ENCODE data around the gene MCHR1.
"Not testable (repeated sequence)": the region's sequence is repeated elsewhere in the genome, so short reads cannot be mapped to it uniquely, and the experiment has no call there.

MCHR1 gene

DNA sequence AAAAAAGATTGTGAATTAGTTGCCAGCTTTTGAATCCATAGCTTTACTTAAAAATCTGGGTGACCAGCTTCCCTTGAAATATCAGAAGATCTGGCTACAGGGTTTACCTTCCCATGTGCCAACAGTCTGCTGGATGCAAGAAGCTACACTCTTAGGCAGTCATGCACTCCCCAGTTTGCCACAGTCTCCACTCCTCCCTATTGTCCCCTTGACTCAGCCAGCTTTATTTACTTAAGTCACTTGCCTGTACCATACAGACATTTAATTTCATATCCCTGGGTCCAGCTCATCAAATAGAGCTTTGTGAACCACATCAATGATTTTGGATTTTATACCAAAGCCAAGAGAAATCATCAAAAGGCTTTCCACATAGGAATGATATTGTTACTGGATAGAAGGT lies 12.2 kb downstream of the MCHR1 start:
- DNase-seq (ENCODE audit: low spot score), result no peak

DNA sequence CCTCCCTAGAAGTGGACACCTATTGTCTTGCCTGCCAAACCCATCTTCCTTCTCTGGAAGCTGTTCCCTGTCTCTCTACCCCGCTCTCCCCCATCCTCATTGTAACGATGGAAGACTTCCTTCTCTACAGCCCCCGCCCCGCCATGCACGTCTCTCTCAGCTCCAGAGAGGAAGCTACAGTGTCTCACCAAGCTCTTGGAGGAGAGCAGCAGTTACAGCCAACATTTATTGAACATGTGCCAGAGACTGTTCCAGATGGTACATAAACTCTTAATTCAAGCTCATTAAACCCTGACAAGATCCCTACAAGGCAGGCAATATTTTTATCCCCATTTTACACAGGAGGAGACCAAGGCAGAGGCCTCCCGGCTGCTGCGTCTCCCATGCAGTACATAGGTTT lies 15.1 kb downstream of the MCHR1 start:
- DNase-seq (ENCODE audit: low spot score), result no peak

DNA sequence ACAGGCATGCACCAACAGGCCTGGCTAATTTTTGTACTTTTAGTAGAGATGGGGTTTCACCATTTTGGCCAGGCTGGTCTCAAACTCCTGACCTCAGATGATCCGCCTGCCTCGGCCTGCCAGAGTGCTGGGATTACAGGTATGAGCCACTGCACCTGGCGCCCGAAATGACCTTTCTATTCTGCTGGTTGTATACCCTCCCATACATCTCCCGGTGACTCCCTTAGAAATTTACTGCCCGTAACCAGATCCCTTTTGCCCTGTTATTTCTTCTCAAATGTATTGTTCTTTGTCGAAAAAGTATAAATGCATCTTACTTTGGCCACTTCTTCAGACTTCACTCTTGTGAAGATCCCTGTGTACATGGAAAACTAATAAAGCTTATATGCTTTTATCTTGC lies 22.0 kb downstream of the MCHR1 start:
- DNase-seq (ENCODE audit: low spot score), result no peak

DNA sequence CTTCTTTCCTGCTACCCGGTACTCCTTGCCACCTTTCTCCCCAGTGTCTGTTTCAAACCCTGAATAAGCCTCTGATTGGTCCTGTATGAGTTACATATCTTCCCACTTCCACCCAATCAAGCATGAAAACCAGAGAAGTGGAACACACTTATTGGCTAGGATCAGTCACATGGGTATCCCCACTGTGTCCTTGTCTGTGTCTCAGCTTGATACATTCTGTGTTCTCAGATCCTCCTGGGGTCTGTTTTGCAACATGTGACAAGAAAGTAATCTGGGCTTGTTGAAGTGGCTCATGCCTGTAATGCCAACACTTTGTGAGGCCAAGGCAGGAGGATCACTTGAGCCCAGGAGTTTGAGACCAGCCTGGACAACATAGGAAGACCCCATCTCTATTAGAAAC lies 23.9 kb downstream of the MCHR1 start:
- DNase-seq (ENCODE audit: low spot score), result no peak

DNA sequence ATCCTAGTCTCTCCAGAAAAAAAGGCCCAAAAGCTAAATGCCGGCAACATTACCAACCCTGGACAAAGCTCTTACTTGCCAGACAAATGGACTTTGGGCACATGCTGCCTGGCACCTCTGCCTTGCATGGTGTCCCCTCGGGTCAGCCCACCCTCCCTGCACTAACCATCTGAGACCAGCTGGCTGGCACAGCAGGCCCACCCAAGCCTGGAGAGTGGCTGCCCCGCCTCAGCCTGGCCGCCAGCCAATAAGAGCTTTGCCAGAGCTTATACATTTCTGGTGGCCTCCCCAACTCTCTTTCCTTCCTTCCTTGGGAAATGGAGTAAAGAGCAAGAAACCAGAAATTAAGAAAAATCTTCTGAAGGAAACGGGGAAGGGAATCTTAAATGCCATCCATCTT lies 24.5 kb downstream of the MCHR1 start:
- DNase-seq (ENCODE audit: low spot score), result no peak

DNA sequence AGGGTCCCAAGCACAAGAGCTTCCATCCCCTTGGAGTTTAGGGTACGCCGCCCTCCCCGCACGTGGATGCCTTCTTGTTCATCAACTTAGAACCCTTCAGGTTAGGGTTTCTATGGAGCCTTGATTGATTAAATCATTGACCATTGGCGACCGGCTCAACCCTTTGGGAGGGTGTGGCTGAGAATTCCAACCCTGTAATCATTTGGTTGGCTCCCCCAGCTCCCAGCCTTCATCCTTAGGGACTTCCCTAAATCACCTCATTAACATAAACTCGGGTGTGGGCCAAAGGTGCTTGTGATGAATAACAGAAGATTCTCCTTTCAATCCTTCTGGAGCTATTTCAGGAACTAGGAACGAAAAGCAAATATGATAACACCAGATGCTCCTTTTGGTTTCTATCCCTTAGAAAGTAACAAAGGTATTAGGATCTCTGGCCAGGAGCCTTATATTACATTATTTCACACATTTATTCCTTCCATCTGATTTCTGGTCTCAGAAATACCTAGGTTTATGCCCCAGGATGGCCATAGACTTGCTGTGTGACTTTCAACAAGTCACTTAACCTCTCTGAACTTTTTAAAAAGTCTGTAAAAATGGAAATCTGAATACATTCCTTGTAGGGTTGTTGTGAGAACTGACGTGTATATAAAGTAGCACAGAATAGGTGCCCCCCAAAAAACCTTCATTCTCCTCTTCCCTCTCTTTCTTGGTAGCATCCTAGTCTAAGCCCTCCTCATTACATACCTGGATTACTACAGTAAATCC lies 26.8 kb downstream of the MCHR1 start:
- no peak for DNase-seq (ENCODE audit: low spot score)

DNA sequence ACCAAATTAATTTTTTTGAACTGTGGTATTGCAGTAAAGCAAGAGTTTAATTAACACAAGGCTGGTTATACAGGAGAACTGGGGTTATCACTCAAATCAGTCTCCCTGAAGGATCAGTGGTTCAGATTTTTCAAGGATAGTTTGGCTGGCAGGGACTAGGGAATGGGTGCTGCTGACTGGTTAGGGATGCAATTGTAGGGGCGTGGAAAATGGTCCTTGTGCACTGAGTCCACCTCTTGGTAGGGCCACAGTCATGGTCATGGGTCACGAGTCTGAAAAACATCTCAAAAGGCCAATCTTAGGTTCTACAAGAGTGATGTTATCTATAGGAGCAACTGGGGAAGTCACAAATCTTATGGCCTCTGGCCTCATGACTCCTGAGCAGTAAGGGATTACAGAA lies 27.9 kb downstream of the MCHR1 start:
- no peak for DNase-seq (ENCODE audit: low spot score)

DNA sequence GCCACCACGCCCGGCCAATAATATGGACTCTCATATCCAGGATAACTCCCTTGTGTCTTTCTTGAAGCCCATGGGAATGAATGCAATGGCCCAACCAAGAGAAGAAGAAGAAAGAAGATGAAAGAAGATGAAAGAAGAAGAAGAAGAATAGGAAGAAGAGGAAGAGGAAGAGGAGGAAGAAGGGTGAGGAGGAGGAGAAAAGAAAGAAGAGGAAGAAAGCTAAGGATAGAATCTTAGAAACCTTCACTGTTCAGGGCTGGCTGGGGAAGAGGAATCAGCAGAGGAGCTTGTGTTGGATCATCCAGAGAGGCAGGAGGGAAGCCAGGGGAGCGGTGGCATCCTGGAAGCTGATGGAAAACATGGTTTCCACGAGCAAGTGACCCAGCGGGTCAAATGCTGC lies 28.9 kb downstream of the MCHR1 start:
- no peak for DNase-seq (ENCODE audit: low spot score)

DNA sequence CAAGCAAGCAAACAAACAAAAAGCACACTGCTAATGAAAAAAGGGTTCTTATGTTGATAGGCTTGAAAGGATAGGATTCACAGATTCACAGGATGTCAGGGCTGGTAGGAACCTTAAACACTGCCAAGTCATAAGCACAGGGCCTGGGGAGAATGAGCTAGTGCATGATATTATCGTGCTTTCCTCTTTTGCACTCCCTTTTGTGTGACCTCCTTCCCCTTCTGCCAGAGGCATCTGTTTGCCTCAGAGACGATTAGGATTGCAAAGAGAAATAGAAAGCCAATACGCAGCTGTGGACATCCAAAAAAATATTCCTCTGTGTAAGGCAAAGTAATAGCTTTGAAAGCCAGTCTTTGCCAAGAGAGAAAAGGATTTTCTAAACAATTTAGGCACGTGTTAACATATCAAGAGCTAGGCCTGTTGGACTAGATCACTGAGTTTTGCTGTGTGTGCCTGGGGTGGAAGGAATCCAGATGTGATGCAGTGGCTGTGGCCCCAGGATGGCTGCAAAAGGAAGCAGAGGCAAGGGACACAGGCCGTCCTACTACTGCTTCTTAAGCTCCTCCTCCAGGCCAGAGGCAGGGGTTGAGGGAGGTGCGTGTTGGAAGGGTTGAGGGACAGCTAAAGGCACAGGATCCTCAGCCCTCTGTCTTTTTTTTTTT lies 30.6 kb downstream of the MCHR1 start:
- no peak for DNase-seq (ENCODE audit: low spot score)

DNA sequence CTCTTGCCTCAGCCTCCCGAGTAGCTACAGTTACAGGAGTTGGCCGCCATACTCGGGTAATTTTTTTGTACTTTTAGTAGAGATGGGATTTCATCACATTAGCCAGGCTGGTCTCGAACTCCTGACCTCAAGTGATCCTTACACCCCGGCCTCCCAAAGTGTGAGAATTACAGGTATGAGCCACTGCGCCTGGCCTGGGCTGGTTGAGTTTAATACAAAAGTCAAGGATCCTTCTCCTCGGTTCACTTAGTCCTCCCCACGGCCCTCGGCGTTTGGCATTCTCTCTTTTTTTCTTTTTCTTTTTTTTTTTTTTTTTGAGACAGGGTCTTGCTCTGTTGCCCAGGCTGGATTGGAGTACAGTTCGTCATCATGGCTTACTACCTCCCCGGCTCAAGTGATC lies 33.0 kb downstream of the MCHR1 start:
- DNase-seq (ENCODE audit: low spot score), result no peak

DNA sequence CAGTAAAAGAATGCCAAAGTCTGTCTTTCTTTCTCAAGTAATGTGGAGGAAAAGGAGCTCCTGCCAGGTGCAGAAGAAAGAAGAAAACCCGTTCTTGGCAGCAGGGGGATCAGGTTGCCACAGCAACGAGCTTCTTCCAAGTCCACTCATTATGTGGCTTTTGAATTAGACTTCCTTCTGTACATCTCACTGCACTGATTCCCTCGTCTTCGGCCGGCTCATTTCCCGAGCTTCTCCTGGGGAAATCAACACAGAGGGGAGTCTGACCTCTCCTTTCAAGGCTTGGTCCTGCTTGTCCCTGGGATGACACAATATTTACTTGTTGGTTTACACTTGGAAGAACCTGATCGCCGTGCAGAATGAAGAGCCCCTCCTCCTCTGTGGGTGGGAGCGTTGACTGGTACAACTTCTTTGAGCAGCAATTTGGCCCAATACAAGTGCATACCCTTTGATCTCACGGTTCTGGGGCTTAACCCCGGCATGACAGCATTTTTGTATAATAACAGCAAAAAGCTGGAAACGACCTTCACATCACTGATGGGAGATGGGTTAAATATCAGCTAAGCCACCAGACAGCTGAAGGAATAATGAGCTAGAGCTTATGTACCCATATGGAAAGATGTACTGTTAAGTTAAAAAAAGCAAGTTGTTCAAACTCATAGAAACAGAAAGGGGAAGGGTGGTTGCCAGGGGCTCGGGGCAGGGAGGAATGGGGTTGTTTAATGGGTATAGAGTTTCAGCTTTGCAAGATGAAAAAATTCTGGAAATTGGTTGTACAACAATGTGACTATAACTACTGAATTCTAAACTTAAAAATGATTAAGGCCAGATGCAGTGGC lies 35.4 kb downstream of the MCHR1 start:
- no peak for DNase-seq (ENCODE audit: low spot score)

DNA sequence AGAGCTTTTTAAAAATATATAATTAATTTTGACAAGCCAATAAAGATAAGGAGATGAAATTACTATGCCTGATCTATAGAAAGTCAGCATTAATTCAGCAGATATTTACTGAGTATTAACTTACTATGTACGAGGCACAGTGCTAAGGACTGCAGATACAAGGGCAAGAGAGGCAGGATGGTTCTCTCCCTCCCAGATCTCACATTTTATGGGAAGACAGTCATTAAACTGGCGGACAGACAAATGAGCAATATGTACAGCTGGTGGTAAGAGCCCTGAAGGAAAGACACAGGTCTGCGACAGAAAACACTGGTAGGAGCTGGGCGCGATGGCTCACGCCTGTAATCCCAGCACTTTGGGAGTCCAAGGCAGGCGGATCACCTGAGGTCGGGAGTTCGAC lies 36.8 kb downstream of the MCHR1 start:
- DNase-seq (ENCODE audit: low spot score), result no peak

DNA sequence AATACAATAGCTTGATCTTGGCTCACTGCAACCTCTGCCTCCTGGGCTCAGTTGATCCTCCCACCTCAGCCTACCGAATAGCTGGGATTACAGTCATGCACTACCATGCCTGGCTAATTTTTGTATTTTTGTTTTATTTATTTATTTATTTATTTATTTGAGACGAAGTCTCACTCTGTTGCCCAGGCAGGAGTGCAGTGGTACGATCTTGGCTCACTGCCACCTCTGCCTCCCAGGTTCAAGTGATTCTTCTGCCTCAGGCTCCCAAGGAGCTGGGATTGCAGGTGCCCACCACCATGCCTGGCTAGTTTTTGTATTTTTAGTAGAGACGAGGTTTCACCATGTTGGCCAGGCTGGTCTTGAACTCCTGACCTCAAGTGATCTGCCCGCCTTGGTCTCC lies 38.4 kb downstream of the MCHR1 start:
- DNase-seq (ENCODE audit: low spot score), result not testable (repeated sequence)

DNA sequence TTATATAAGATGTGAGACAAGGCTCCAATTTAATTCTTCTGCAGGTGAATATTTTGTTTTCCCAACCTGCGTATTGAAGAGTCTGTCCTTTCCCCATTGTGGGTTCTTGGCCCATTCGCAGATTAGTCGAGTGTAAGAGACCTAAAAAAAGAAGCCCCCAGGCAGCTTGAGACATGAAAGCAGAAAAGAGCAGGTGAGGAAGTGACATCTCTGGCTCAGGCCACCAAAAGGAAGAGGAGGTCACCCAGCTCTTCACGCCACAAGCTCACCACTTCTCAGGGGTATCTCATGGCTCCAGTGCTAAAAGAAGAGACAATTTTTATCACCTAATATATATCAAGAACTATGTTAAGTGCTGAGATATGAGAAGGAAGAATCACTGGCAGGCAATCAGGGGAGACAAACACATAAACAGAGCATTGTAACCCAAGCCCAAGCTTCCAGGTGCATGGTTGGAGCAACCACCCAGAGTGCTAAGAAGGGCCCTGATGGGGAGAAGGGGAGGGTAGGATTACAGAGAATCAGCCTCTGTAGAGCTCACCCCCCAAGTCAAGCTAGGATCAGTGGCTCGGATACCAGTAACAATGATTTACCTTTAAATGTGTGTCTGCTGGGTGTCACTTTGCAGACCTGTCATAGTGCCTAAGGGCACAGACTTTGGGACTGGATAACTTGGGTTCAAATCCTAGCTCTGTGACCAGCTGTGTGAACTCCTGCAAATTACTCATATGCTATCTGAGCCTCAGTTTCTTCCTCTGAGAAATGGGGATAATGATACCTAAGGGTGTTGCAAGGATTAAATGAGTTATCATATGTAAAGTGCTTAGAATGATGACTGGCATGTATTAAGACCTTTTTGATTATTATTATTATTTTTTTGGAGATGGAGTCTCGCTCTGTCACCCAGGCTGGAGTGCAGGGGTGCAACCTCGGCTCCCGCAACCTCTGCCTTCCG lies 39.2 kb downstream of the MCHR1 start:
- DNase-seq (ENCODE audit: low spot score), result no peak

DNA sequence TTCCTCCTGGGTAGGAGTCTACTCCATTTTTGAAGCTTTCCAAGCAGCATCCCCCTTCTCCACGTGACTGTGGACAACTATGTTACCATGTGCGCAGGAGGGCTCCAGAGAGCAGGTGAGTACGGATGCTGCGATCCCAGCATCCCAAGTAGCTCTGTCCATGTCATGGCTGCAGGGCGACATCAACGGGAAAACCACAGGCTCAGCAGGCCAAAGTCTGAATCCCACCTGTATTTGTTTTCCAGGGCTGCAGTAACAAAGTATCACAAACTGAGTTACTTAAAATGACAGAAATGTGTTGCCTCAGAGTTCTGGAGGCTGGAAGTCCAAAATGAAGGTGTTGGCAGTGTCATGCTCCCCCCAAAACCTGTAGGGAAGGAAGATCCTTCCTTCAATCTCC lies 40.3 kb downstream of the MCHR1 start:
- DNase-seq (ENCODE audit: low spot score), result no peak

DNA sequence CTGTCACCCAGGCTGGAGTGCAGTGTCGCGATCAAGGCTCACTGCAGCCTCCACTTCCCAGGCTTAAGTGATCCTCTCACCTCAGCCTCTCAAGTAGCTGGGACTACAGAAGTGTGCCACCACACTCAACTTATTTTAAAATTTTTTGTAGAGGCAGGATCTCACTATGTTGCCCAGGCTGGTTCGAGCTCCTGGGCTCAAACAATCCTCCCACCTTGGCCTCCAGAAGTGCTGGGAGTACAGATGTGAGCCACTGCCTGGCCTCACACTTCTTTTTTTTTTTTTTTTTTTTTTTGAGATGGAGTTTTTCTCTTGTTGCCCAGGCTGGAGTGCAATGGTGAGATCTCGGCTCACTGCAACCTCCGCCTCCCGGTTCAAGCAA lies 40.9 kb downstream of the MCHR1 start:
- not testable (repeated sequence) for DNase-seq (ENCODE audit: low spot score)

DNA sequence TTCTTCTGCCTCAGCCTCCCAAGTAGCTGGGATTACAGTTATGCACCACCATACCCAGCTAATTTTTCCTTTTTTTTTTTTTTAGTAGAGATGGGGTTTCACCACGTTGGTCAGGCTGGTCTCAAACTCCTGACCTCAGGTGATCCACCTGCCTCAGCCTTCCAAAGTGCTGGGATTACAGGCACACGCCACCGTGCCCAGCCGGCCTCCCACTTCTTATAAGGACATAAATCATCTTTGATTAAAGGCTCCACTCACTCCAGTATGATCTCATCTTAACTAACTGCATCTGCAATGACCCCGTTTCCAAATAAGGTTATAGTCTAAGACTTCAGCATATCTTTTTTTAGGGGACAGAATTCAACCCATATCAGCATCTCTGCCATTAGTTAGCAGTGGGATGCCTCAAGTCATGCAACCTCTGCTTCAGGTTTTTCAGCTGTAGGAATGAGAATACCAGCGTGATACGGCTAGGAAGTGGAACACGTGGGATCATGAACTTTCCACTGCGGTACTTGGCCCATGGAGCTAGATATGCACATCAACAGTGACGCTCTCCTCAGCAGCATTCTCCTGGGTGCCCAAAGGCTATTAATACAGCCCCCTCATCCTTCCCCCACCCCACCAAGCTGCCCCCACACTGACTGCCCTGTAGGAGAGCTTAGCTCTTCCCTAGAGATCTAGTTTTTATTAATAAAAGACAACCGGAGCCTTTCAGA lies 41.4 kb downstream of the MCHR1 start:
- DNase-seq (ENCODE audit: low spot score), result no peak

DNA sequence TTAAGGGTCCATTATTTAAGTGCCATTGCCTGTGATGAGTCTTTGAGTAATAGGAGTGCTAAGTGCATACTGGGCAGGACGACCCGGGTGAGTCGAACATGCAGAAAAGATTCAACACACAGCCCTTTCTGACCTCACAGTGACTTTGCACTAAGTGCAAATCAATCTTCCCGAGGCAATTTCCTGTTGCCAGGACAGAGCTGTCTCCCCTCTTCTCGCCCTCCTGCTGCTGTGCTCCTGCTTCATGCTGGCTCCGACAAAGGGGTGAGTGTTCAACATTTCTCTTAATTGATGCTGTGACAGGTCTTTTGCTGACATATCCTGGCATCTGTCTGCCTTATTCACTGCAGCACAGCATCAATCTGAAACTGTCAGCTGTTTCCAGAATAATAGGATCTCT lies 42.0 kb downstream of the MCHR1 start:
- DNase-seq (ENCODE audit: low spot score), result no peak

DNA sequence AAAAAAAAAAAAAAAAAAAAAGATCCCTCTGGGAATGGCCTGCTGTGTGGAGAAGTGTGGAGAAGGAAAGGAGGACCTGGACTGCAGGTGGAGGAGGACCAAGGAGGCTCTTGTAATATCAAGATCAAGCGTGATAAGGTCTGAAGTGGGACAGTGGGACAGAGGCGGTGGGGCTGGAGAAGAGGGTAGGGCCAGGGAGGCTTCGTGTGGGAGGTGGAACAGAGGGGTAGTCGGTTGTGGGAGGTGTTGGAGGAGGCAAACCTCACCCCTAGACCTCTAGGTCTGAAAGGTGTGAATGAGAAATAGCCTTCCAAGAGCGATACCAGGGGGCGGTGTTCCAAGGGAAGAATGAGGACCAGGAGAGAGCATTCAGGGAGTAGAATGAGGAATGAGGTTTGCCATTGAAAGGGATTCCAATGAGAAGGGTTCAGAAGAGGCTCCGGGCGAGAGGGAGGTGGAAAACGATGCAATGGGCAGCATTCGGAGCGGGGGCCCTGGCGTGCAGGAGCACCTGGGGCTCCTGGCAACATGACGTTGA lies 44.2 kb downstream of the MCHR1 start:
- DNase-seq (ENCODE audit: low spot score), result no peak

DNA sequence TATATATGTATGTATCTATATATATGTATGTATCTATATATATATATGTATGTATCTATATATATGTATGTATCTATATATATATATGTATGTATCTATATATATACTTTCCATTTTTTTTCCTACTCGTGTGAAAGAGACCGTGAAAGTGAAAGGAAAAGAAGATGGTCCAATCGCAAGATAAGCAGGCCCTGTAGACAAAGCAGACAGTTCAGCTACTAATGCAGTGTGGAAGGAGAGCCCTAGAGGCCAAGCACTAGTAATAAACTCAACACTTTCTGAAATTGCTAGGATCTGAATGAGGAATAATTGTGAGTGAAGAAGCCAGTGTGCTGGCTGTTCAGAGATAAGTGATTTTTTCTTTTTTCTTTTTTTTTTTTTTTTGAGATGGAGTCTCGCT lies 47.2 kb downstream of the MCHR1 start:
- peak; percentile 35 for DNase-seq (ENCODE audit: low spot score)

All from CD4-positive, alpha-beta T cell treated with Interleukin-6 at 100 ng/mL for 8 hours (primary cell).